T-helper 17 cell (primary cell): ENCODE measurements around the gene POLR2J2. TPM values are rescaled to one million over a fixed set of nuclear protein-coding genes. Genes with fewer than 3 reads are reported as not detected.
"Not testable (repeated sequence)": the region's sequence is repeated elsewhere in the genome, so short reads cannot be mapped to it uniquely, and the experiment has no call there.

Experiments used
- ATAC-seq: fragments of 150-1000 bp; cut with Tn5 transposase; 2 replicates; pipeline ENCODE4 v1.10.0; 2021; ENCODE audit warnings: mild to moderate bottlenecking, moderate library complexity
- DNase-seq, 3 donors: peaks; one replicate each; pipeline versions ENCODE4 v3.0.0 to v3.0.0-alpha.2; 2020 to 2021
- H3K9me3 ChIP-seq: one replicate; pipeline ENCODE4 v1.7.0; 2013; ENCODE audit warnings: low read length, mild to moderate bottlenecking; ENCODE audit not compliant: control insufficient read depth, poor library complexity, severe bottlenecking
- H3K27ac Mint-ChIP-seq: one replicate; pipeline ENCODE4 v1.8.0; 2022; ENCODE audit warnings: mild to moderate bottlenecking, moderate library complexity, mixed read lengths
- H3K27me3 Mint-ChIP-seq: one replicate; pipeline ENCODE4 v1.8.0; 2022; ENCODE audit warnings: mixed read lengths
- H3K36me3 Mint-ChIP-seq: one replicate; pipeline ENCODE4 v1.8.0; 2022; ENCODE audit warnings: low read depth, mixed read lengths
- H3K4me1 Mint-ChIP-seq: one replicate; pipeline ENCODE4 v1.8.0; 2022; ENCODE audit warnings: mild to moderate bottlenecking, mixed read lengths
- H3K4me3 Mint-ChIP-seq: one replicate; pipeline ENCODE4 v1.8.0; 2022; ENCODE audit warnings: mild to moderate bottlenecking, moderate library complexity, mixed read lengths
- total RNA-seq, 4 donors: library from RNA in 2 of 4; stranded (reverse) in 2 of 4; gene quantifications; one replicate each; pipeline ENCODE4 v1.2.3 and lab custom pipeline; 2022 to 2026

POLR2J2 gene
- 10 to 100 TPM; 35.7 to 44.7 TPM for total RNA-seq
- 0.81 to 3.3 reads per million in 2 donors for total RNA-seq (lab: John Stamatoyannopoulos, UW)

DNA sequence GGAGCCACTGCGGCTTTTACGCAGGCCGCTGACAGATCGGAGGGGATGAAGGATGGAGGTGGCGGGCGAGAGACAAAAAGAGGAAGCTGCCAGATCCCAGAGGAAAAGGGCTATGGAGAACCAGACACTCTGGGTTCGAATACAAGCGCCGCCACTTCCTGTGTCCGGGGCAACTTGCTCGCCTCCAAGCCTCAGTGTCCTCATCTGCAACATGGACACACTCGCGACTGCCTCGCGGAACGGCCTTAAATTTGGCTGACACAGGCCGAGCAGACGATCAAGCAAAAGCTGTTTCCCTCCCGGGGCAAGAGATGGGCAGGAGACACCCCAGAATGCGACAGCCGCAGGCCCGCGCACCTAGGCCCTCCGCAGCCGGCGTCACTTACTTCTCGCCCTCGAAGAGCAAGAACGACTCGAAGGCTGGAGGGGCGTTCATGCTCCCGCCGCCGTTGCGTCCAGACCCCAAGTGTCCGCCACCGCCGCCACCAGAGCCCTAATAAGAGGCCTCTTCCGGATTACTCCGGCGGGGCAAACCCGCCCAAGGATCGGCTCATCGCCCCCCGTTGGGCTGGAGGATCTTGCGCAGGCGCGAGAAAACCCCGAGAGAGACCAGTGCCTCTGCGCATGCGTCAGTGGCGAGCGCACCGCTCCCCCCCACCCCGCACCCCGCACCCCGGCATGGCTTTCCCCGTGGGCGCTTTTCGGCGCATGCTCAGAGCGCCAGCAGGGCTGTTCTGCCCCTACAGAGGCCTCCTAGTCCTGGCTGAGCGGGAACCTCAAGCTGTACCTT is at the start of gene POLR2J2:
POLR2J2 (minus strand) TSS at position 498 of the 790 bp plus-strand sequence; CDS start at position 436, 62 bp downstream.
- DNase-seq (peak in 2 of 3 donors; percentile 84 to 92), ATAC-seq (peak; percentile 93)
- not testable (repeated sequence) for H3K4me1 Mint-ChIP-seq, H3K36me3 Mint-ChIP-seq, H3K9me3 ChIP-seq, H3K27me3 Mint-ChIP-seq
- Mint-ChIP-seq H3K4me3 (peak within 1 kb of the TSS; percentile 84), H3K27ac (peak within 1 kb of the TSS; percentile 56)

DNA sequence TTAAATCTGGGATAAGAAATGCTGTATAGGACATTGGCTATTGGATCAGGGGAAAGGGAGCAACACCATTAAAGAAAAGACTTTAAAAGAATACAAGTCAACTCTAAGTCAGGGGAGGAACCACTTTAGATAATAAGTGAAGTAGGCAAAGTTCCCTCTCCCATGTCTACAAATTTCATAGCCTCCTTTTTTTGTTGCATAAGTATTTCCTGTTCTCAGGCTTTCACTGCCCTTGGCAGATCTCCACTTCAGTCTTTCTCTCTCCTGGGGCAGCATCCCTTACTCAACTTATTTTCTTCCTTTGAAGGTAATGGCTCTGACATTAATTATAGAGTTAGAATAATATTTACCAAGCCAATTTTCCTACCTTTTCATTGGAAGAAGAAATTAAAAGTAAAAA is 47.0 kb upstream of the POLR2J2 start:
- H3K27me3 Mint-ChIP-seq, result peaks cover 19% of the 10 kb centered on the region
- H3K4me1 Mint-ChIP-seq, H3K36me3 Mint-ChIP-seq, ATAC-seq, H3K27ac Mint-ChIP-seq, H3K4me3 Mint-ChIP-seq, DNase-seq, H3K9me3 ChIP-seq: not testable (repeated sequence)

DNA sequence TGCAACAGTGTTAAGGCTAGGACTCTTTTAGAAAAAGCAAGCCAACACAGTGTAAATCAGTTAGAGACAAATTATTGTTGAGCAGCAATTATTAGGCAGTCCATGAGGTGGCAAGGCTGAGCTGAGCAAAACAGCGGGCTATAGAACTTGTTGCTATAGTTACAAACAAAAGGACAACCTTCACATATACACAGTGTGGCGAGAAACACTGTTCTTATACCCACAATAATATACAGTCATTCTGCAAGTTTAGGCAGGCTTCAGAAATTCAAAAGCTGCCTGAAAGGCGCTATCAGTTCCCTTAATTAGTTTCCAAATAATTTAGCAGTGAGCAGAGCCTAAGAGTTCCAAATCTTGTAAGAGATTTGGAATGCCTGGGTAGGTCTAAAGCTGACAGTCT is 44.3 kb upstream of the POLR2J2 start:
- H3K9me3 ChIP-seq, H3K4me3 Mint-ChIP-seq, H3K27me3 Mint-ChIP-seq, H3K27ac Mint-ChIP-seq, H3K36me3 Mint-ChIP-seq, H3K4me1 Mint-ChIP-seq, DNase-seq: not testable (repeated sequence)
- peak; percentile 92 for ATAC-seq

DNA sequence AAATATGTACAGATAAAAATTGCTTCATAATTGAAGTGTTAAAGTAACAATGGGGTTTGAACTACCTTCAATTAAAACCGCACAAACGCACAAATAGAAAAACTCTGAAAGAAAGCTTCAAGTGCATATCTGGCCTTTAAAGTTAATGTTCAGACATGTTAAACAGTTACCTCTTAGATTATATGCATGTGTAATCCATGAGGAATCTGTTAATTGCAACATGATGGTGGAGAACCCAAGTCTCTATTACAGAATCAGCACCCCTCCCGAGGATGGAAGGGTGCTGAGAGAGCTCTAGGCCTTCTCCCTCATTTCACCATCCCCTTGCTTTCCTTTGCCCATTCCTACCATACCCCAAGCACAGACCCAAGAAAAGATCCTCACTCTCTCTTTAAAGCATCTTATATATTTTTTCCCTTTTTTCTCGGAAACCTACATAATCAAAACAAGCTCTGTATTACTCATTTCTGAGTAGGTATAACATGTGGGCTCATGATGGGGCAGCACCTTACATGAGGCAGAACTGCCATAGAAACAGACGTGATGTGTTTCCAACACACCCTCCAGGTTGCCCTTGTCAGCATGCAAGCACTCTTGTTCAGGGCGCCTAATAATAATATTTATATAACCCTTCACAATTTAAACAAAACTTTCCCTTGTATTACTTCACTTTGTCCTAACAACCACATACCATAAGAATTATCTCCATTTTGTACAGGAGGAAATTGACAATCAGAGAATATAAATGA is 43.5 kb upstream of the POLR2J2 start:
- H3K4me3 Mint-ChIP-seq, DNase-seq, H3K4me1 Mint-ChIP-seq, H3K9me3 ChIP-seq, H3K27me3 Mint-ChIP-seq, H3K36me3 Mint-ChIP-seq, H3K27ac Mint-ChIP-seq: not testable (repeated sequence)
- ATAC-seq, result peak; percentile 33

DNA sequence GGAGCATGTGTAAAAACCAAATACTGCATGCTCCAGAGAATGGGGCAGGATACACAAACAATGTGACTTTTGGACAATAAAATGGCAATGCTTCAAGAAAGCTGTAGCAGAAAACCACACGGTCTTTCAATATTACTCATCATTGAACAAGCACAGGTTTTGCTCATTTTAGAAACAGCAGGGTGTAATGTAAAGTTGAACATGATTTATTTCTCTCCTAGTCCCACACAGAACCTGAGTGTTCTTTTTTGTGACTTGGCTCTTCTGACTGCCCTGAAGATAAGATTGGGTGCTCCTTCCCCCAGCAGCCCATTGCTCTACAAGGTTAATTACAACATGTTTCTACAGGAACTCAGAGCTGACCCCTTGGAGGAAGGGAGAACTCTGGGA is 42.2 kb upstream of the POLR2J2 start:
- not testable (repeated sequence) for H3K36me3 Mint-ChIP-seq, H3K4me3 Mint-ChIP-seq

DNA sequence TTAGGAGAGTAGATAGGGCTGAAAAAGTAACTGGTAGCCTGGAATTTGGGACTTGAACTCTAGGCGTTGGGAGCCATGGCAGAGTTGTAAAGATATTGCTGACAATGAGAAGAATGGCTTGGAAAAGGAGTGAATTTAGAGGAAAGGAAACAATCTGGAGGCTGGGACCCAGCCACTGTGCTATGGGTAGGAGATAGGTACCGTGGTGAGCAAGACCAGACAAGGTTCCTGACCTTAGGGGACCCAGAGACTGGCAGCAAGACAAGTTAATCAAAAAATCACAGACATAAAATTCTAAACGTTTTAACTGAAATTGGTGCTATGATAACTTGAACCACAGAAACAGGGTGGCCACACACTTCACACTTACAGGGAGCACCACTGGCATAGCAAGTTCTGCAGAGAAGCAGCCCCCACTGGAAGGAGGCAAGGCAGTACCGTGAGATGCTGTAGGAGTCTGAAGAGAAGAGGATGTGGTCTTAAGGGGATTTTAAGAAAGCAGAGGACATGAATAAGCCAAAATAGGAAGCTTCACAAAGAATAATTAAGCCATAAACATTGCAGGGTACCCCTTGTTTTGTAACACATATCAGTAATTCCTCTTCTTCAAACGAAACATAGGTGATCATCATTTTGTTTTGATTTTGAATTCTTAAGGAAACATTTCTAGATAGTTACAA is 41.7 kb upstream of the POLR2J2 start:
- peak; percentile 62 for ATAC-seq
- H3K4me3 Mint-ChIP-seq, result peak overlapping the region; percentile 31
- DNase-seq, H3K4me1 Mint-ChIP-seq, H3K9me3 ChIP-seq, H3K27me3 Mint-ChIP-seq, H3K27ac Mint-ChIP-seq, H3K36me3 Mint-ChIP-seq: not testable (repeated sequence)

More for the DNA sequence above, 42.2 kb upstream of the POLR2J2 start:
- DNase-seq, H3K4me1 Mint-ChIP-seq, H3K9me3 ChIP-seq, H3K27me3 Mint-ChIP-seq, H3K27ac Mint-ChIP-seq: not testable (repeated sequence)
- peak; percentile 27 for ATAC-seq

DNA sequence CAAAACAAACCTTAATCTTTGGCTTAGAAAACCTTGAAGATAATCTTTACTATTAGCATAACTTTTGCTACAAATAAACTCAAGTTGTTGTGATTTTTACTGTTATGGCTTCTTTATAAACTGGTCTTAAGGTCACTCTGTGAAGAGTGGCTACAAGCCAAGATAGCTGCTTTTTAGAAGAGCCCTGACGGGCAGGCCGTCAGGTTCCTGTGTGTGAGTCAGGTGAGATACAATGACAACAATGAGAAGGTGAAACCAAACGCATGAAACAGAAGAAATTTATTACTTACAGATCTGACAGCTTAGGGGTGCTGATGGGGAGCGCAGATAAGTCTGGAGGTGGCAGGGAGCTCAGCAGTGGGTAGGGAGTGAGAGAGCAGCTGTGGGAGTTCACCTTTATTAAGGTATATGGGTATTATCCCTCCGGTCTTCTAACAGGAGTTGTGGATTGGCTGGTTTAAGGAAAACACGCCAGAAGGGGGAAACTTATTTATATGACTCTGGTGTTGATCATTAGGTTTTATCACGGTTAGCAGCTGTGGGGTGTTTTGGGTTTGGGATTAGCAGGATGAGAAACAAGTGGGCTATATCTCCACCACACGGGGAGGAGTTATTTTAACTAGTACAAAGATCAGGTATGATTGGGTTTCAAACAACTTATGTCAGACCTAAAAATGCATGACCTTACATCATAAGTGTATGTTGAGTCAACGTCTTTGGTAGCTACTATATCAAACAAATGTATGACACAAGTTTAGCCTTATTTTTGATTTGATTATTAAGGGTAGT is 27.7 kb upstream of the POLR2J2 start:
- not testable (repeated sequence) for DNase-seq, H3K4me3 Mint-ChIP-seq, H3K36me3 Mint-ChIP-seq, H3K4me1 Mint-ChIP-seq, H3K9me3 ChIP-seq, ATAC-seq, H3K27ac Mint-ChIP-seq
- H3K27me3 Mint-ChIP-seq, result peaks cover 15% of the 10 kb centered on the region

DNA sequence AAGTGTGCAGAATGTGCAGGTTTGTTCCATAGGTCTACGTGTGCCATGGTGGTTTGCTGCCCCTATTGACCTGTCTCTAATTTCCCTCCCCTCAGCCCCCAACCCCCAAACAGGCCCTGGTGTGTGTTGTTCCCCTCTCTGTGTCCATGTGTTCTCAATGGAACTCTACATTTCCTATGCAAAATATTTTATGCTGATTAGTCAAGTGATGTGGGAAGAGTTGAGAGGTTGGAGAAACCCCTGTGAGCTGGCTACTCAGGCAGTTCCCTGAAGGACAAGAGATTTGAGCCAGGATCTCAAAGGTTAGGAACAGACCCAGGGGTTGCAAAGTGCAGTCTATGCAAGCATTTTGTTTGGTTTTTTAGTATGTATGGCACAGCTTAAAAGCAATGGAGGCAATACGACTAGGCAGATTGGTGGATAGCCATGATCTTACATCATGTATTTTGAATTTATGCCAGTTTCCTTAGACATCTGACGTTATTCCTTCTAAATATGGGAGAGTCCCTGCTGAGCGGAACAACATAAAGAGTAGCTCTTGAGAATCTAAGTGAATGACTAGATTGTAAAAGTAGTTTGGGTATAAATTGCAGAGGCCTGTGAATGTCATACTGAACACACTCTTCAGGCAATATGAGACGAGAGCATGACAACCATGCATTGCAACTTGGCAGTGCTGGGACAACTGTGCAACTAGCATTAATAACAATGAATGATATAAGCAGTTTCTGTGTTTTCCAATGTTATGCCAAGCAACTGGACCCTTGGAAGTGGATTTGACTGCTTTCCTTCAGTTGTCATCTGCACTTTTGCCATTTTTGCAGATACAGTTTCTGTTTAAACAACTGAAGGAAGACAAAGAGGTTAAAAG is 26.4 kb upstream of the POLR2J2 start:
- H3K9me3 ChIP-seq, H3K36me3 Mint-ChIP-seq, H3K4me1 Mint-ChIP-seq, H3K27ac Mint-ChIP-seq, H3K4me3 Mint-ChIP-seq, ATAC-seq, DNase-seq: not testable (repeated sequence)
- peaks cover 15% of the 10 kb centered on the region for H3K27me3 Mint-ChIP-seq

DNA sequence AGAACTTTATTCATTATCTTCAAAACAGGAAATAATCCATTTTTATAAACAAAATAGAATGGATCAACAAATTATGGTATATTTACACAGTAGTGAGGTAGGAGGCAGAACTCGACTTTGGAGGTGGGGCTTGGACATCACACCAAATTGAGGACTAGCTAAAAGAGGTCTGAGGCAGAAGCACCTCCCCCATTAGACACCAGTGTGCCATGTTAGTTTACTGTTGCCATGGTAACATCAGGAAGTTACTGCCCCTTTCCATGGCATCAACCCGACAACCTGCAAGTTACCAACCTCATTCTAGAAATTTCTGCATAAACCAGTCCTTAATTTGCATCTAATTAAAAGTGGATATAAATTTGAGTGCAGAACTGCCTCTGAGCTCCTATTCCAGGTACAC is 24.5 kb upstream of the POLR2J2 start:
- H3K27me3 Mint-ChIP-seq, result peaks cover 15% of the 10 kb centered on the region
- H3K4me3 Mint-ChIP-seq, H3K27ac Mint-ChIP-seq, H3K9me3 ChIP-seq, H3K36me3 Mint-ChIP-seq, ATAC-seq, H3K4me1 Mint-ChIP-seq, DNase-seq: not testable (repeated sequence)

DNA sequence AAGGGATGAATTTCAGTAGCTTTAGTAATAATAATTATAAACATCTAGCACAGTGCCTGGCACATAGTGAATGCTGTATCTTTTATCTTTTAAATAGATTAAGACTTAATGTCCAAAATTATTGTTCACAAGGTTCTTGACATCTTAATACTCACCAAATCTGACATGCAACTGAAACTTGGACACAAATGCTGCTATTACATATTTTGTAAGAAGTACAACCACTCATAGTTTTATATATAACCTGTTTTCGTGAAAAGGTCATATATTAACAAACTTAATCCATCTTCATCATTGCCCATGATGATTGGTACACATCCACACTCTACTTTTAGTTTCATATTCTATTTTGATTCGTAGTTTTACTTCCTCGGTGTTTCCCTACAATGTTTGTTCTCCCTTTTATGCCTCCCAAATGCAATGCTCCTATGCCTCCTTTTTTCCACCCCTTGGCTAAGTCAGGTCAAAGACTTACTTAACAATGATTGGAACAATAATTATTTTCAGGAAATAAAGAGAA is 23.6 kb upstream of the POLR2J2 start:
- ATAC-seq, H3K4me1 Mint-ChIP-seq, DNase-seq, H3K27ac Mint-ChIP-seq, H3K4me3 Mint-ChIP-seq, H3K9me3 ChIP-seq, H3K36me3 Mint-ChIP-seq: not testable (repeated sequence)
- peaks cover 13% of the 10 kb centered on the region for H3K27me3 Mint-ChIP-seq

DNA sequence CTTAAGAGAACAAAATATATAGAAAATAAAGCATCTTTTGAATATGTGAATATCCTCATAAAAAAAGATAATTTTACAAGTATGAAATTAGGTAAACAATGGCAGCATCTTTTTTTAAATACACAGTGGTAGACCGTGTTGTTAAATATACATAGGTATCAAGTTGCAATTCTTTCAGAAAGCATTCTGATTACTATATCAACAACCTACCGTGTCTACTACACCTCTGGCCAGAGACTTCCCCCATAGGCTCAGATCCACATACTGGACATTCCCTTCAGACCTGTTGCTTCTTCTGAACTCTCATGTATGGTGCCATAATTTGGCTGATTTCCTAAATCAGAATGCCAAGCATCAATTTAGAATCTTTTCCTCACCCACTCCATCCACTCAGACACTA is 22.5 kb upstream of the POLR2J2 start:
- not testable (repeated sequence) for H3K4me1 Mint-ChIP-seq

DNA sequence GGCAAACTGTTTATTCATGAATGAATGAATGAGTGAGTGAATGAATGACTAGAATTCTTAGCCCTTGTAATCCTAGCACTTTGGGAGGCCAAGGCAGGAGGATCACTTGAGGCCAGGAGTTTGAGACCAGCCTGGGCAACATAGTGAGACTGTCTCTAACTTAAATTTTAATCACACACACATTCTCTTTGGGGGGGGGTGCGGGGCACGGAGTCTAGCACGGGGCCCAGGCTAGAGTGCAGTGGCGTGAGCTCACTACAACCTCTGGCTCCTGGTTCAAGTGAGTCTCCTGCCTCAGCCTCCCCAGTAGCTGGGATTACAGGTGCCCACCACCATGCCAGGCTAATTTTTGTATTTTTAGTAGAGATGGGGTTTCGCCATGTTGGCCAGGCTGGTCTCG is 19.1 kb upstream of the POLR2J2 start:
- H3K4me3 Mint-ChIP-seq, H3K27me3 Mint-ChIP-seq, H3K27ac Mint-ChIP-seq, H3K36me3 Mint-ChIP-seq, H3K4me1 Mint-ChIP-seq, H3K9me3 ChIP-seq, DNase-seq, ATAC-seq: not testable (repeated sequence)

More for the DNA sequence above, 22.5 kb upstream of the POLR2J2 start:
- not testable (repeated sequence) for H3K4me3 Mint-ChIP-seq, H3K9me3 ChIP-seq, H3K27me3 Mint-ChIP-seq, DNase-seq, H3K27ac Mint-ChIP-seq, H3K36me3 Mint-ChIP-seq, ATAC-seq
